CD1c-positive myeloid dendritic cell (primary cell): ENCODE data around the gene CTNND2.

ENCODE experiments used
- DNase-seq: peaks from one replicate; pipeline ENCODE4 v3.0.0-alpha.2; 2016; ENCODE audit errors: extremely low spot score

CTNND2 gene

DNA sequence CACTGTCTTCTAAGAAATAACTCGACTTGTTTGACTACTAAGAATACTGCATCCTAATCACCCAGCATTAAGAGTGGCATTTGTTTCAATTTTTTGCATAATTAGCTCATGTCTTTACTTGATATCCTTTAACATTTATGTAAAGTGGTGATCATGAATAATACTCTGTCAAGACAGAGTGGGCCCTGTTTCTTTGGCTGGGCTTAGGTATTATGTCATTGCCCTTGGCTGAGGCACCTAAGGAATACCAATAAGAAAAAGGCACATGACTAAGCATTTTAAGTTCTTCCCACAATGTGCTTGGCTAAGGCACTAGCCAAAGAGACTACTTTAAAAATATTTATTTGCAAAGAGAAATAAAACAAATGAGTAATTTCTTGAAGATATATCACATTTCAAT lies 308.1 kb downstream of the CTNND2 start:
- DNase-seq, result no peak

DNA sequence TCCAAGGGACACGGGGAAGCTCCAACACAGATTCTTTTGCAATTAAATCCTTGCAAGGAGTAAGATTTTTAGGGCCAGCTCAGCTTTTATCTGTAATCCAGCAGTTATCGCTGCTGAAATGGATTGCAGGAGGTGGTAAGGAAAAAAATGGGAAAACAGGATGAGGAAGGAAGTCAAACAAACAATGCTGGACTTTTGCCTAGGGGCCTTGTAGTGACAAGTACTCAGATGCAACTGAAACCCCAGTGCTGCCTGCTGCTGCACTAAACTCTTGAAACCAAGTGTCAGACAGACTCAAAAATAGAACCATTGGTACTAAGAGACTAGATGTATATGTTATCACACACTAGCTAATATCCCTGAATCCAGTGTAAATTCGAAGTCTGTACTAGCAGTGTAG lies 309.2 kb downstream of the CTNND2 start:
- DNase-seq, result no peak

DNA sequence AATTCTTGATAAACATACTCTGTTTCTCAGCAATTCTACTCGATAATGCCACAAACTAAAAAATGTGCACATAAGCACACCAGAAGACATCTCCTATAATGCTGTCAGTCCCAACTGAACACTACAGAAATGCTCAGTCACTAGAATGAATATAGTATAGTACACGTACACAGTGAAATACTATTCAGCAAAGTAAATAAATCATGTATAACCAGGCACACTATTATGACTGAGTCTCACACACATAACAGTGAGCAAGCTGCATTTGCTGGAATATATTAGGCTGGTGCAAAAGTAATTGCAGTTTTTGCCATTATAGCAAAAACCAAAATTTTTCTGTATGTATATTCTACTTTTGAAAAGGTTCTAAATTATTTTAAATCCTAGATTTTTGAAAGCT lies 310.2 kb downstream of the CTNND2 start:
- no peak for DNase-seq

GRCh38 chr5:11590475-11590874 lies 313.8 kb downstream of the CTNND2 start:
- DNase-seq, result no peak

DNA sequence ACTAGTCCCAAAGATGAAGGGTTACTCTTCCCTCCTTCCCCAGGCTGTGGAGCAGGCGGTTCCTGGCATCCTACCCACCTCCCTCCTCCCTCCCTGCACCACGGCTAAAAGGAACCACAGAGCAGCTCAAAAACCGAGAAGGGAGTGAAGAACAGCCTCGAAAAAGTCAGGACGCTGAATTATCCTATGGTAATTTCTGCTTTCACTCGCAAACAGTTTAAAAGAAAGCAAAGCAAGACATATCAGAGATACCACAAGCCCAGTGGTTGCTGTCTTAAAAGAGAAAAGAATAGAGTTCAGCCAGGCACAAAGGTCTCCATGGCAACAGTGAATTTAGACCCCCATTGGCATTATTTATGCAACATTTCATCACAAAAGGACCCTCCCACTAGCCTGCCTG lies 315.4 kb downstream of the CTNND2 start:
- DNase-seq, result no peak

- DNase-seq, result no peak
Measured at GRCh38 chr5:11584017-11584416, 320.2 kb downstream of the CTNND2 start.

- DNase-seq, result no peak
Measured at GRCh38 chr5:11579351-11579750, 324.9 kb downstream of the CTNND2 start.

DNA sequence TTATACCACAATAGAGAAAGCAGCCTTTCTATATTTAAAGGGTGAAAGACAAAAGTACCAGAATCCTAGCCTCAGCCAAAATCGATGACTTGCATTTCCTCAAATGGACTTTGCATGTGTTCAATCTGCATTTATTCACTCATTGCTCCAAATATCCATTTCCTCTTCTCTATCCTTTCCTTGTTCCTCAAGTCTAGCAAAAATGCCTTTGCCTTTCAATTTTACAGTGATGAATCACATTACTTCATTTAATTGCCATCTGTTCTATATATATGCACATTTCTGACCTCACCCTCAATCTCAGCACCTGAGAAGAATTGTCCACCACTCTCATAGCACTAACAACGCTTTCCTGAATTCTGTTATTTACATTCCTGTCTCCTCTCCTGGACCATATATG lies 329.5 kb downstream of the CTNND2 start:
- no peak for DNase-seq

DNA sequence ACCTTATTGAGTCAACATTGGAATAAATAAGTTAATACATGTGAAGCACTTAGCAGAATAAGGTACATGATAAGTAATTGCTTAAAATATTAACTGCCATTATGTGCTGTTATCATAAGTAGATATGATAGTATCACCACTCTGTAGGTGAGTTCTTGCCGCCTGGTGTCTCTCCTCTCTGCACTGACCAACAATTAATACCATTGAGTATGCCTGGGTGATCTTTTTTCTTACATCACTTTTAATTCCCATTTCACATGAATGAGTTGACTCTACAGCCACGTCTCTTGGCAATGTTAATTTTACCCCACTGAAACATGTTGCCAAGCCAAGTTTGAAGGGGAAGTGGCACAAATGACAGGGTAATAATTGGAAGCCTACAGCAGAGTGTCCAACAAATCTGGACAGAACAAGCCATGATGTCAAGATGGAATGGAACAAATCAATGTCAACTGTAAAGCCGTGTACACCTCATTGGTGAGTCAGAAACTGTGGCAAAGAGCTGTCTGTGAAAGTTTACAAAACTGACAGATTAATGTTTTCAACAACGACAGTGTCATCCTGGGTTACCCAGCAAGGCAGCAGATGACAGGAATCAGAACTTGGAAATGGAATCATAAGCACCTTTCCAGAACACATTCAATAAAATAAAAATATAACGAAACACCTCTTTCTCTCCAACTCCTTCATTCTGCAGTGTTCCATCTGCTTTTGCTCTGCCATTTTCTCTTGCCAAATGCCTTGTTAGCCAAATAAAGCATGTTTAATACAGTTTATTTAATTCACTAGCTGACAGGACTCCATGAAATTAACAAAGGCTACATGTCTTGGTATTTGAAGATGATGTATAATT lies 330.9 kb downstream of the CTNND2 start:
- DNase-seq, result no peak

GRCh38 chr5:11564706-11565105 lies 339.5 kb downstream of the CTNND2 start:
- DNase-seq, result no peak

GRCh38 chr5:11563822-11564221 lies 340.4 kb downstream of the CTNND2 start:
- no peak for DNase-seq

DNA sequence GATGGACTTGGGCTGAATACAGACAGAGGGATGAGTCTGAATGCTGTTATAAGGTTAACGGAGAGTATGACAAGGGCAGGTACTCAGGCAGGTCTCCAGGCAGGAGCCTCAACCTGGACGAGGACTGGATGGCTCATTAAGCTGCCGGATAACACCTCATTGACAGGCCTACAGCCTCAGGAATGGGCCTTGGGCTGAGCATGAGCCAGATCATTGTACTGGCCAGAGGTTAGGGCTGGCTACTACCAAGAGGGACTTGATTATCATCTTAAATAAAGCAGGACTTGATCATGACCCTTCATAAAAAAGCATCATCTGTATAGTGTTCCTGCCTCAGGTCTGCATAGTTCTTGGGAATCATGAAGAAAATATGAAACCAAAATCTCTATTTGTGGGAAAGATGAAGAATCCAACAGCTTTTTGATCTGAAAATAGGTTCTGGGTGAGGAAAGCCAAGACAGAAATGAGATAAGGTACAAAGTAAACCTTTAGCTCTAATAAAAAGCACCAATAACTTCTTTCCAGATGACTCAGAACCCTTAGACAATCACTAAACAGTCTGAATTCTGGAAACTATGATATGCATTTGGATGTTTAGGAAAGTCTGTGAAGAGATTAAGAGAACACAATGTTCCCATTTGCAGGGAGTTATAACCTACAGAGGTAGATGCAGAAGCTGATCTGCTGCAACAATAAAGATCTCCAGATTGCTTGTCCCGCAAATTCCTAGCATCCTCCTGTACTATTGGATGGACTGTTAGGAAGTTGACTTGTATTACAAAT lies 343.1 kb downstream of the CTNND2 start:
- DNase-seq, result no peak

- DNase-seq, result no peak
Measured at GRCh38 chr5:11557063-11557462, 347.2 kb downstream of the CTNND2 start.

DNA sequence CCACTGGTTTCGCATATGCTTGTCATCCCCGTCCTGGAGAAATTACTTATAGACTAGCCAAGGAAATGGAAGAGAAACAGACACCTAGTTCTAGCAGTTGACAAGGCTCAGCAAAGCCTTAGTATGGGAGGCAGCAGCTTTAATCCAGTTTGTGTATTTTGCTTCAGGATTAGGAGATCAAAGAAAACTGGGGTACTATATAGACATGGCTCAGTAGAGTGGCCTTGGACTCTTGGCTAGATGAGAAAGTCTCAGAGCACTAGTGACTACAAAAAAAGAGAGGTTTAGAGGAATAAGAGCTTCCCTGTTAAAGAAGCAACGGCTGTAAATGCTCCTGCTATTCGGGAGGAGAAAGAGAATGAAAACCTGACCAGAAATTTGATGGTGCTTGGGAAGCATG lies 349.1 kb downstream of the CTNND2 start:
- DNase-seq, result no peak

DNA sequence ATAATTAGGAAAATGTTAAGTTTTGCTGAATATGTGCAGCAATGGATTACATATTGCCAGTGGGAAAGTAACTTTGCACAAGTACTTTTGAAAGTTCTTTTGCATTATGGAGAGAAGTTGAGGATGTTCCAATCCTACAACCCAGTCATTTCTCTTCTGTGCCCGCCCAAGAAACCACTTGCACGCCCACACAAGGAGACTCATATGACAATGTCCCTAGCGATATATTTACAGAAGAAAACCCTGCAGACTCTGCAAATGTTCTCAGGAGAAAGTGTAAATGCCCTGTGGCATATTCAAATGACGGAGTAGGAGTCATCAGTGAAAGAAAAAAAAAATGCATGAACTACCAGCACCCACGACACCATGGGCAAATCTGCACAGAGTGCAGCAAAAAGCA lies 356.5 kb downstream of the CTNND2 start:
- DNase-seq, result peak; percentile 2

GRCh38 chr5:11547140-11547539 lies 357.1 kb downstream of the CTNND2 start:
- no peak for DNase-seq

DNA sequence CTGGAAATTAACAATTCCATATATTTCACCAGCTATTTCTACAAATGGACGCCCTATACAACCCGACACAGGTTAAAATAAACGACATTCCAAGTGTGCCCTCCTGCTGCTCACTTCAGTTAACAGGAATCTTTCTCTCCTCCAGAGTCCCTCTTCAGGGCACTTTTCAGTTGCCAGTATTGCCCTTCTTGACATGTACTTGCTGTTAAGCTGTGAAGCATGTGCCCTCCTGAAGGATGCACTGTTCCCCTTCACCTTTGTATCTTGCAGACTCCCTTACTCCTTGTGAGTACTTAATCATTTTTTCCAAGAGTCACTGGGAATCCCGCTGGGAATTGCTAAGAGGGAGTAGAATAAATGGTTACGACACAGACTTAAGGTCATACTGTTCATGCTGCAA lies 364.1 kb downstream of the CTNND2 start:
- DNase-seq, result no peak

DNA sequence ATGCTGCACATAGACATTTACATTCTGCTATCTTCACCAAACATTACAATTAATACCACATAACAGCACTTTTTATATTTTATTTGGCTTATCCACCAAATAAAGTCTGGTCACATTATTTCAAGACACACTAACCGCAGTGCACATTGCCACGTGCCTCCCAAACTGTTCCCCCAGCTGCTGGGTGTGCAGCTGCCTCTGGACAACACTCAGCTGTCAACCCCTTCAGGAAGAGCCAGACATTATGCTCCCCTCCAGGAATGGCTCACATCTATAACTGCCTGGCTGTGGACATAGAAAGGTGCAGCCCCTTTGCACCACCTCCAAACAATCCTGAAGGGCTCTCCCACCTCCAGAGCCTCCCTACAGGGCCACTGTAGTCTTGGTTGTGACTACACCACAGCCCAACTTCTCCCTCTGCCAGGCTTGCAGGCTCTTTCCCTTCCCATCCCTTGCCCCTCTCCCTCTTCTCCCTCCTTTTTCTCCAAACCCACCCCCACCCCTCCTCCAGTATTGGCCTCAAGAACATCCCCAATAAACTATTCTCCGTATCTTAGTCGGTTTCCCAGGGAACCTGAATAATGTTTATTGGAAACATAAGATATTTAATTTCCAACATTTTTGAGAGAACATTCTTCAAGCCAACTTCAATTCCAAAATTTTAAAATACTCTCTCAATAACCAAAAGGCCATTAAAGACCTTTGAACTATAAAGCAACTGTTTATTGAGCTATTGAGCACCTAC lies 372.3 kb downstream of the CTNND2 start:
- no peak for DNase-seq

- DNase-seq, result no peak
Measured at GRCh38 chr5:11528720-11529119, 375.5 kb downstream of the CTNND2 start.

GRCh38 chr5:11527652-11528349 lies 376.4 kb downstream of the CTNND2 start:
- DNase-seq, result no peak

GRCh38 chr5:11525020-11525419 lies 379.2 kb downstream of the CTNND2 start:
- DNase-seq, result no peak

- no peak for DNase-seq
Measured at GRCh38 chr5:11524188-11524587, 380.1 kb downstream of the CTNND2 start.
